Measurements from ENCODE around the gene AFAP1. TPM values are rescaled to one million over a fixed set of nuclear protein-coding genes. Genes with fewer than 3 reads are reported as not detected.
A peak's percentile ranks its signal among the peaks of the same experiment; 100 is the strongest.

Gene AFAP1
- polyA plus RNA-seq, 4 donors, result 21.6 to 28.3 (median 23.6) TPM

DNA sequence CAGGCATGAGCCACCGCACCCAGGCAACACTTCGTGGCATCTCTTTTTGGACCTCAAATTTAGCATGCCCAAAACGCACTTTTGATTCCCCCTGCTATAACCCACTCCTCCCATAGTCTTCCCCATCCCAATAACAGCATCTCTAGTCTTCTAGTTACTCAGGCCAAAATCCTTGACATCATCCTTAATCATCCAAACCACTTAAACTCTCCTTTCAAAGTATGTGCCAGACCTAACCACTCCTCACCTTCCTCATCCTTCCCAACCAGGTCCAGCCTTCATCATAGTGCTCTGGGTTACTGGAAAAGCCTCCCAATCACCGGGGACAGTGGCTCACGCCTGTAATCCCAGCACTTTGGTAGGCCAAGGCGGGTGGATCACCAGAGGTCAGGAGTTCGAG, 41.9 kb downstream of the AFAP1 start:
- no peak for DNase-seq (ENCODE audit: low read depth in 4 of 4, low spot score in 3 of 4)

DNA sequence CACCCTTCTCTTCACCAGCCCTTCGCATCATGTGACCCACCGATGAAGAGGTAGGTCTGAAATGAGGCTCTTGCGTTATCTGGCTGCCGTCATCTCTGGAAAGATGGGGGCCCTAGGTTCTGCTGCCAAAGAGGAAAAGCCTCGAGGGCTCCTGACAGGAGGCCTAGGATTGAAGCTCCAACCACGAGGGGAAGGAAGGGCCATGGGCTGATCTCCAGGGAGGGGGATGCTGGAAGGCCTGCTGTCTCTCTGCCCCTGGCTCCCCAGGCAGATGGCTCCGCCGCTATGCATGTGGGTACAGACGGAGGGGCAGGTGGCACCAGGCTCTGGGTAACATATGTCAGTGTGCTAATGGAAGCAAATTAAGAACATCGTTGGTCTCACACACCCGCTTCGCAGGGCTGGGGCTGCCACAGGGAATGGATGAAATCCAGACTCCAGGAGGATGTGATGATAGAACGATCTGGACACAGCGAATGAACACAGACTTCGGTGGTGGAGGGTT, 44.9 kb downstream of the AFAP1 start:
- DNase-seq (ENCODE audit: low read depth in 4 of 4, low spot score in 3 of 4), result no peak

DNA sequence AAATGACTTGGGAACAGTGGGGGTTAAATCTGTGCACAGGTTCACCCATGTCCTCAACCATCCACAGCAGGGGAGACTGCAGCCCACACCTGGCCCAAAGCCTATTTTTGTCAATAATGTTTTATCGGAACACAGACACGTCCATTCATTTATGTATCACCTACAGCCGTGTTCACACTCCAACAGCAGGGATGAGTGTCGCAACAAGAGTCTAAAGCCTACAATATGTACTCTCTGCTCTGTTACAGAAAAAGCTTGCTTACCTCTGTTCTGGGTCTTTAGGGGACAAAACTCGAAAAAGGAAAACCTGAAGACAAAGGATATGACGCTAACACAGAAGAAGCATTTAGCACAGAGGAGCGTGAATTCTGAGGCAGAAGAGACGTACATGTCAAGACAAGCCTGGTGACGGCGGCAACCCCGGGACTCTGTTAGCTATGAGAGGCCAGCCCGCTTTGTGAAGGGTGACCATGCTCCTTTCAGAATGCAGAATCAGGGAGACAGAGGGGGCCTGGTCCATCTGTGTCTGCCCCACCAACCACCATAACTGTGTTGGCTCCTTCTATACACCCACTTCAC, 45.5 kb downstream of the AFAP1 start:
- no peak for DNase-seq (ENCODE audit: low read depth in 4 of 4, low spot score in 3 of 4)

DNA sequence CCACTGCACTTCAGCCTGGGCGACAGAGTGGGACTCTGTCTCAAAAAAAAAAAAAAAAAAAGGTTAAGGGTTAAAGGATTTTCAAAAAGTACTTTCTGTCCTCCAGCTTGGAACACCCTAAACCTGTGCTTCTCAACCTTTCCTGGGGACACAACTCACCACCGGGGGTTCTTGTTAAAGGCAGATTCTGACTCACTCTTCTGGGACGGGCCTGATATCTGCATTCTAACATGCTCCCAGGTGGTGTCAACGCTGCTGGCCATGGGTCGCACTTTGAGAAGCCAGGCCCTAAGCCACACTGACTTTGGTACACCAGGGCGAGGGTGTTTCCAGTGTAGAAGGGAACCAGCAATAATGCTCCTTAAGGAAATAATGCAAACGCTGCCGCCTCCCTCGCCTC, 46.1 kb downstream of the AFAP1 start:
- no peak for DNase-seq (ENCODE audit: low read depth in 4 of 4, low spot score in 3 of 4)

DNA sequence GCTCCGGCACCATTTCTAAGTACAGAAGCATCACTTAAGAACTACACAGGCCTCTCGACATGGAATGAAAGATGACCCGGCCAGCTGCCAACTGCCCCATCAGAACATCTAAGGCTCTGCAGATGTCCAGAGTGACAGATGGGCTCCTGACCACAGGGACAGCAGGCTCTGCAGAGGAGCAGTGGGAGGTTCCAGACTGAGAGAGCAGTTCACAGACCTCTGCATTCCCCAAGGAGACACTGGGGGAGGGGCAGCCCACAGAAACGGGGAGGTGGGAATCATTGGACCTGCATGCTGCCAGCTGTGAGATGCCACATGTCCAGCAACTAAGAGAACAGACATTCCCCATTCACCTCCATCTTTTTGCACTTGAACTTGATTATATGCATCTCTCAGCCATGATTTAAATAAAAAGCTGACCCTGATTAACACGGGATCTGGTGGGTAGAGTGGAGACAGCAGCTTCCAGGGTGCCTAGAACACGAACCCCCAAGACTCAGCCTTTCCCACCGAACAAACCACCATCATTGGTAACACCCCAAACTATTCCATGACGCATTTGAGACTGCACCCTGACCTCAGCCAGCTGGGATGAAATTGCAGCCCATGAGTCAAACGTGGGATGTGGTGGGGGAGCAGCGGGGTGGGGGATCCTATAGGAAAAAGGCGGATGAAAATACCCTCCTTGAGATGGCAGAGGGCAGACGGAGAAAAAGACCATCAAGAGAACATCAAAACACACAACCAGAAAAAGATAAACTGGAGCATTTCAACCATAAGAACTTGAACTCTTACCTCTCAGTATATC, 47.2 kb downstream of the AFAP1 start:
- DNase-seq (ENCODE audit: low read depth in 4 of 4, low spot score in 3 of 4), result no peak

DNA sequence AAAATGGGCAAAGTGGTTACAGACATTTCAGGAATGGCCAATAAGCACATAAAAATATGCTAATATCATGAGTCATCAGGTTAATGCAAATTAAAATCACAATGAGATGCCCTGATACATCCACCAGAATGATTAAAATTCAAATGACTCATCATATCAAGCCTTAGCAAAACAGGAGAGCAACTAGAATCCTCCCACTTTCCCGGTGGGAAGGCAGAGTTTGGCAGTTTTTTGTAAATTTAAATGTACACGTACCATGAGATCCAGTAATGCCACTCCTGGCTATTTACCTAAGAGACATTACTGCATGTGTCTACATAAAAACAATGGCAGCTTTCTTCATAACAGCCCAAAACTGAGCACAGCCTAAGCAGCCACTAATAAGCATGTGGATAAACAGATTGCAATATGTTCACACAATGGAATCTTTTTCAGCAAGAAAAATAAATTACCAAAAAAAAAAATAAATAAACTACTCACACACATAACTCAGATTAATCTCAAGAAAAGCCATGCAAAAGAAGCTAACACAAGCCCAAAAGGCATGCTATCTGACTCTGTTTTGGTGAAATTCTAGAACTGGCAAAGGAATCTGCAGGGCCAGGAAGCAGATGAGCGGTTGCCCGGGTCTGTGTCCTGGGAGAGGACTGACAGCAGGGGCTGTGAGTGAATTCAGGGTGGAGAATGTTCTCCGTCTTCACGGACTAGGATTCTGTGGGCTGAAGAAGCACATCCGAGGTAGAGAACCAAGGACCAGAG, 48.8 kb downstream of the AFAP1 start:
- no peak for DNase-seq (ENCODE audit: low read depth in 4 of 4, low spot score in 3 of 4)

DNA sequence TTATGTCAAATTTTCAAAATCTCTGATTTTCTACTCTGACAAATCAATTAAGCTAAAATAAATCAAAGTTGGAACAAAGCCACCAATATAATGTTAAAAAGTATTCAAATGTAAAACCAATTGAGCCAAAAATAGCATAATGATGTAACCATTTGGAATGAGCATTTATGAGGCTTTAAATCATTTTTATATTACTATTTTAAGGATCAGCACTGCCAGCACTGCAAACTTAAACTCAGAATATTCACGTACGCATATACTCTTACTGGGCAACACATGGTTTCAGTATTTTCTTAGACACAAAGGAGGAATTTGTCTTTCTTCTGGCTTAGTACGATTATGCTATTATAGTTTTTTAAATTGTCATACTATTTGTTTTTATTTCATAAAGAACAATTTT, 52.2 kb downstream of the AFAP1 start:
- no peak for DNase-seq (ENCODE audit: low read depth in 4 of 4, low spot score in 3 of 4)

DNA sequence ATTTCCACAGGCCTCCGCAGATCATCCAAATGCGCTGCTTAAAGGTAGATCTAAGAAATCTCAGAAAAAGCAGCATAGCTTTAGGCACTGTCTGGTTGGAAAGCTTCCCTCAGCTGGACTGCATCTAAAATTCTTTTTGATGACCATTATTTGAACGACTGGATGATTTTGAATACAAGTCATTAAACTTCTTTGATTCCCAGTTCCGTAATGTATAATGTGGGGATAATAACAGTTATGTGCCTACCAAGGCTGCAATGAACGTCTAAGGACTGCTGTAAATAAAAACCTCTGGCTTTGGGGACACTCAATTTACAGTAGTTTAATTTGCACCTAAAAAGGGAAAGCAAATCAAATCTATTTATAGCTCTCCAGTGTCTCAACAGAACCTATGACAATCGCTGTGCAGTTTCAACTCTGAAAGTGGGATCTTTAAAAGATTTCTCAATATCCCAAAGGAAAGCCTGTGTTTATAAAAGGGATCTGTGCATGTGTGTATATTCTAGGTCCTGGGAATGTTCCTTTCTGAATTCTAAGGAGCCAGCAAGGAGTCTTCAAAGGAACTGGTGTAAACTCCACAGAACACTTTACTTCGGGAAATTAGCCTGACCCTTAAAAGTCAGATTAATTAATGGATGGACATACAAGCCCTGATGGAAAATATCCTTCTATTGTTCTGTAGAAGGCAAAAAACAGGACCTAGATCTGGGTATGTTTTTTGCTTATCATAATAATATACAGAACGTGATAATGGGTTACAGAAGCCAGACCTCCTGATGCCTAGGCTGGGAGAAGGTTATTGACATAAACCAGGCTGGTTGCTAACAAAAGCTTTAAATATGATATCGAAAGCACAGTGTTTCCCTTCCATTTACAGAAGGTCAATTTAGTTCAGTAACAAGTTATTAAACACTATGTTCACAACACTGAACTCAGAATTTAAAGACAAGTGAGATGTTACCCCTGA, 53.4 kb downstream of the AFAP1 start:
- no peak for DNase-seq (ENCODE audit: low read depth in 4 of 4, low spot score in 3 of 4)

DNA sequence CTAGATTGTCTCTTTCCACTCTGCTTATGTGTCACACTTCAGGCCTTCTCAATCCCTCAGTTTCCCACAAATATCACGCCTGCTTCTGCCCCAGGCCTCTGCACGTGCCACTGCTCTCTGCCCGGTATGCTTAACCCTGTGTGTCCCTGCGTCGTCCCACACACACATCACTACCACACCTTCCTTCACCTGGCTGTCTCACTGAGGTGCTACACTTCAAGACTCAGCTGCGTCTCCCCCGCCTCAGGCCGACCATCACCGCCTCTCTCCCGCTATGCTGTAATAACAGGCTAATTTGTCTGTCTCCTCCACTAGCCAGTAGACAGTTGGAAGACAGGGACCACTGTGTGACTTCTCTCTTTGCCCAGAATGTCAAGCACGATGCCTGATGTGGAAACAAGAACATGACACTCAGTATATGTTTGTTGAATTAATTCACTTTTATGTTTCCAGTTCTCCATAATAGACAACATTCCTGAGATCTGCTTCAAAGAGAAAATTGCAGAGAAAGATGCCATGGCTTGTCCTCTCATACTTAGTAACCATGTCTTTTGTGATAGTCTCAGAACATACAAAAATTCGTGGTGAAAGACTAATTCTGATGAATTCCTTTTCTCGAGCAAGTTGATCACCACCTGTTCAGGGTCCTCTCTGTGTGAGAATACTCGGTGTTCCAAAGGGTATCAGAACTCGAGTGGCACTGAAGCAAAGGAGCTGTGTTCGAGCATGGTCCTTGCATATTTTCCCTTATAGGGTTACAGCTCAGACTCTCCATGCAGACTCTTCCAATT, 54.2 kb downstream of the AFAP1 start:
- no peak for DNase-seq (ENCODE audit: low read depth in 4 of 4, low spot score in 3 of 4)

DNA sequence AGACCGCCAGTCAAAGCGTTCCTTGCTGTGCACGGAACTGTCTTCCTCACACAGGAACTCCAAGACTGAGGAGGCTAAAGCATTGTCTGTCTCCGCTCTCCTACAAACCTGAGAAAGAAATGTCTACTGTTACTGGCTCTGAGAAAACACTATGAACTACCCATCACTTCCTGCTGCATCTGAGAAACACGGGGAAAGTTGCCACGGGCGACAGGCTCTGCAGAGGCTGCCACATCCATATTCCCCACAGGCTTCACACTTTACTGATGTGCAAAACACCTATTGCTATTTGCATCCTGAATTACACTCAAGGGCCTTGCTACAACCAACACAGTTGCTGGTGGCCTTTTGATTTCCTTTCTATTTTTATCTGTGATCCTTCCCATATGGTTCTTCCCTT, 59.0 kb downstream of the AFAP1 start:
- no peak for DNase-seq (ENCODE audit: low read depth in 4 of 4, low spot score in 3 of 4)

DNA sequence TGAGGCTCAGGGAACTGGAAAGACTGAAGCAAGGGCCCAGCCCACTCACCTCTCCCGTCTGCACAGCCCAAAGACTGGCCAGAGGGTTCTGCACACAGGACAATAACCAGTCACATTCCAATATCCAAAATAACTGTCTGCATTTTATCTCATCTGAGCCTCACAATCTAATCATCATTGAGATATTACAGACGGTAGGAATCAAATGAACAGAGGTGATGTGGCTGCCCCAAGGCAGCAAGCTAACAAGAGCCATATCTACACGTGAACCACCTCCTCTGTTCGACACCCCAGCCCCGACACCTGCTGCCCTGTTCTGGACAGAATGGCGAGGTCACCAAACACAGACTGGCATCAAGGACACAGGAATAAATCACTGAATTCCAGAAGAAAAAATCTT, 60.5 kb downstream of the AFAP1 start:
- DNase-seq (ENCODE audit: low read depth in 4 of 4, low spot score in 3 of 4), result no peak

DNA sequence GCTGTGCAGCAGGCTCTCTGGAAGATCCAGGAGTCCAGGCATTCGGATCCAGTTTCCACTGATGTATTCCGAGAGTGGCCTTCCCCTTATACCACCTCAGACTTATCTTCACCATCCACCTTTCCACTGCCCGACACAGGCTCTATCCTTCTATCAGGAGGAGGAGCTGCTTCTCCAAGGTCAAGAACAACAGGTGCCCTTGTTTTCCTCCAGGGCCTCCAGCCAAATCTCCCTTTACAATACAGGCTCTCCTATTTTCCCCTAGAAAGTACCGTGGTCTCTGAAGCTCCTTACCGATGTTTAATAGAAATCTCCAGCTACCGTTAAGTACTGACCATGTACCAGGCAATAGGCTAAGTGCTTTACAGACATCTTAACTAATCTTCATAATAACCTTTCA, 61.3 kb downstream of the AFAP1 start:
- no peak for DNase-seq (ENCODE audit: low read depth in 4 of 4, low spot score in 3 of 4)

DNA sequence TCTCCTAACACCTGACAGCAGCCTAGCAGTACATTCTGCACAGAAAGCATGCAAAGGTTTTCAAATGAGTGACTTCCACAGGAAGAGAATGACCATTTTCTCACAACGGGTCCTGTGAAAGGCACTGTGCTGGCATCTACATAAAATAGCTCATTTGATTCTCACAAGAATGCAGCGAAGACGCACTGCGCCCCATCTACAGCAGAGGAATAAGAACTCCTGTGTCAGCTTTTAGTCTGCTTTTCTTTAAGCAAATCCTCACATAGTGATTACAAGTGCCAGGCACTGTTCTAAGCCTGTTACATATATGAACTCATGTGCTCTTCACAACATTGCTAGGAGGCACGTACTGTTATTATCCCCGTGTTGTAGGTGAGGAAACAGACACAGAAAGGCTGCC, 62.5 kb downstream of the AFAP1 start:
- DNase-seq (ENCODE audit: low read depth in 4 of 4, low spot score in 3 of 4), result no peak

DNA sequence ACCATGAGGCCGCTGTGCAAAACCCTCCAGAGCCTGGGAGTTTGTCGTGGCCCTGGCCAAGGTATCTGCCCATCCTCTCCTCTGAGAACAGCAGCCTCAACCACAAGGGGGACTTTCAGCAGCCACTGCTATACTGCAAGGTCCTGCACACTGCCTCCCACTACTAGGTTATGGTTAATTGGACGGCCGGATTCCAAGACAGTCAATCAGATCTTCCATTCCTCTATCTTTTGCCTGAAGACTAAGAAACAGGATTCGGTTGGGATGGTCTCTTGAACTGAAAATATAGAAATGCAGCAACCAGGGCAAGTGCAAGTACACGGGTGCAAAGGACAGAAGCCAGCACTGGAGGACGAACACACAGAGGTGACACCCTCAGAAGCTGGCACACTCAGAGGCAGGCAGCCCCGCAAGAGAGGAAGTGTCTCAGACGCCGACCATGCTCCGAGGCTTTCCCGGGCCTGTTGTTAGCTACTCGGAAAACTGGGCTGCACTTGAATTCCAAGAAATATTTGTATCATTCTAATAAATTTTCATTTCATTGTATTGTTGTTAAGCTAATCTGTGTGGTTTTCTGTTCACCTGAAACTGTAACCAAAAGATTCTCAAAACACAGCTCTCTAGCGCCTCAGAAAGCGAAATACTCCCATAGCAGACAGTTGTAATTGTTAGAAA, 63.3 kb downstream of the AFAP1 start:
- no peak for DNase-seq (ENCODE audit: low read depth in 4 of 4, low spot score in 3 of 4)

DNA sequence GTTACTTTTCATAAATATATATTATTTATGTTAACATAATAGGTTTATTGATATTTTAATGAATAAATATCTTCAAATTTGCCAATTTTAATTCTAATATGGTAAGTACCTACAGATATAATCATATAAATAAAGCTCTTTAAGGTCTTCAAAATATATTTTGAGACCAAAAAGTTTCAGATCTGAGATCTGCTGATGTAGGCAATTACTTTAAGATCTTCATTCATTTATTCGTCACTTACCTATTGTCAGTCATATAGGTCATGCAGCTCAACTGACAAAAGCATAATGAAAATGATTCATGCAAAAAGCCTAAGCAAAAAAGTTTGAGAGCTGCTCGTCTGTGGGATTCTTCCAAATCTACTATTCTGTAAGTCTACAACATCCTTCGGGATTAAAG, 64.8 kb downstream of the AFAP1 start:
- no peak for DNase-seq (ENCODE audit: low read depth in 4 of 4, low spot score in 3 of 4)

DNA sequence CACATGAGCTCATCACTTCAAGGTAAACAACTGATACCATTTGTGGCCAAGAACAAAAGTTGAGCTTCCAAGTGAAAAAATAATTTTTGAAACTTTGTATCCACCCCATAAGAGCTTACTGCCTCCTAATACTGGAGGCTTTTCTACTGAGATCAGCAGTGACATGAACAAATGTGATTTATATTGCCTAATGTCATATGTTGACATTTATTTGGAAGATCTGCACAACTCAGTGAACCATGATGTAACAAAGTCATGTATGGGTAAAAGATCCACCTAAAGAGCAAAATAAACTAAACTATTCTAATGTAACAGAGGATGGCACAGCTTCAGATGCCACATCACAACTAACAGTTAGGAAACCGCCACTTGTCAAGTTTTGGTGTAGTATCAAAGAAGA, 65.8 kb downstream of the AFAP1 start:
- no peak for DNase-seq (ENCODE audit: low read depth in 4 of 4, low spot score in 3 of 4)

DNA sequence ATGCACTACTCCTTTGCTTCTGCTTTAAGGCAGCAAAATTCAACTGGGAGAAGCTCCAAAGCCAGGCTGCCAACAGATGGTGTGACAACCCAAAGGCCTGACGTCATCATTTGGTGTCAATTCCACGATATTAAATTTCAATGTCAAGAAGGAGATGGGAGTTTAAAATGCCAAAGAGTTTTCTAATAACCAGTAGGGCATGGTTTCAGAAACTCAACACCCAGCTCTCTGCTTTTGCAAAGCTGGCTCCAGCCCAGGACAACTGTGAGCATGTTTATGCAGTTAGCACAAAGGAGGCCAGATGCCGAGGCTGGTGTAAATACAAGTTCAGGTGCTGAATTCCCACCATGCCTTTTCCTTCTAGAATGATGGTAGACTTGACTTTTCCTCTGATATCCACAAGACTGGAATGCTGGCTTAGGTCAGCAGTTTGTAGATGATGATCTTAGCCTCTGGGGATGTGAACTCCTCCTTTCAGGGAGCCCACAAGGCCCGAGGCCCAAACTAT, 67.3 kb downstream of the AFAP1 start:
- peak in 2 of 4 donors; percentile 28 to 52 for DNase-seq (ENCODE audit: low read depth in 4 of 4, low spot score in 3 of 4)

DNA sequence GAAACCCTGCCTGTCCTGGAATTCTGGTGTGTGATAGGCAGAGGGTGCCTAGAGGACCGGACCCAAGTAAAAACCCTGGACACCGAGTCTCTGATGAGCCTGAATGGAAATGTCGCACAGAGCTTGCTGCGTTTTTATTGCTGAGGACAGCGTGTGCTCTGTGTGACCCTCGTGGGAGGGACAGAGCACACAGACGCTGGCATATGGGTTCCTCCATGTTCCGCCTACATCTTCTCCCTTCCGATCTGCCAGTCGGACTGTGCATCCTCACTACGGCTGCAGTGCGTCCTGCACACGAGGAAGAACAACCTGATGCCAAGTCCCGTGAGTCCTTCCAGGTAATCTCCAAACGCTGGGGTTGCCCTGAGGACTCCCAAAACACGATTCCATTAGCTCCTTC, 68.3 kb downstream of the AFAP1 start:
- DNase-seq (ENCODE audit: low read depth in 4 of 4, low spot score in 3 of 4), result no peak

DNA sequence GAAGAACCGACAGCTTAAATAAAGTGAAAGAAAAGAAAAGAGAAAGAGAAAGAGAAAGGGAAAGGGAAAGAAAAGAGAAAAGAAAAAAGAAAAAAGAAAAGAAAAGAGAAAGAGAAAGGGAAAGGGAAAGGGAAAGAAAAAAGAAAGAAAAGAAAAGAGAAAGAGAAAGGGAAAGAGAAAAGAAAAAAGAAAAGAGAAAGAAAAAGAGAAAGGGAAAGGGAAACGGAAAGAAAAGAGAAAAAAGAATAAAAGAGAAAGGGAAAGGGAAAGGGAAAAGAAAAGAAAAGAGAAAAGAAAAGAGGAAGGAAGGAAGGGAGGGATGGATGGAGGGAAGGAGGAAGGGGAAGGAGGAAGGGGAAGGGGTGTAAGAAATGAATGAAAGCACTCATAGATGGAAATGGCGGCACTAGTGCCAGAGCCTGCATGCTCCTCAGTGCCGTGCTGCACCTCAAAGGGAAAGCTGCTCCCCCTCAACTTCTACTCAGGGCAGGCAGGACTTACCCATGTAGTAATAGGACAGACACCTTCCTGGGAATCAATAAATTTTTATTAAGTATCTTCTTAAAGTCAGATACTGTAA, 70.7 kb downstream of the AFAP1 start:
- DNase-seq (ENCODE audit: low read depth in 4 of 4, low spot score in 3 of 4), result no peak

All from right renal pelvis (tissue), 4 donors.